ENCODE results near the gene PHC2.

Gene PHC2

DNA sequence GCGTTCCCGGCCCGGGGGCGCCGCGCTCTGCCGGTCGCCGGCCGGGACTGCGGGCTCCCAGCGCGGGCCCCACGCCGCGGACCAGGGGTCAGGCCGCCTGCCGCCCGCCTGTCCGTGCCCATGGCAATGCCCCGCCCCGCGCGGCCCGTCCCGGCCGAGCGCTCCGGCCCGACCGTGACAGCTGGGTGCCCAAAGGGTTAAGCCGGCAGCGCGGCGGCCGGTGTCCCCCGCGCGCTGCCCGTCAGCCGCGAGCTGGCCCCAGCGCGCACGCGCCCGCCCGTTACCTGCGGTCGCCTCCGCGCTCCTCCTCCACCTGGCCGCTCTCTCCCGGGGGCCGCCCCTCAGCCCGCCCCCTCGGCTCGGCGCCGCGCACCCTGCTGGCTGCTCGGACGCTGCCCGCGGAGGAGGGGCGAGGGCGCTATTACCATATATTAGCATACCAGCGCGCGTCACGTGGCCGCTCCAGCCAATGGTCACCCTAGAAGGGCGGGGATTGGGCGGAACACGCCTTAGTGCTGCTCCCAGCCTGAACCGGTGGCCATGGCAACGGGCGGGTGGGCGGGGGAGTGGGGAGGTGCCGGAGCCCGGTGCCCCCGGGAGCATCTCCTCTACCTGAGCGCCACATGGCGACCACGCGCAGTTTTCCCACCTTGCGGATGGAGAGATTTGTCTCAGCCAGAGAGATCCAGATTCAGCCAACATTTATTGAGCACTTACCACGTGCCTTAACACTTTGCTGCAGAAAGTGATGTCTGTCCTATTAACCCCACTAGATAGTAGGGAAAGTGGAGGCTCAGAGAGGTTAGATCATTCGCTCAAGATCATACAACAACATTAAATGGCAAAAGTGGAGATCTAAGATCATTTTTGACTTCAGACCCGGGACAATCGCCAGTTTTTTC, at the start of gene PHC2:
Gene PHC2 (minus strand): TSS at position 404 of the 902 bp plus-strand sequence. CDS start 55,556 bp downstream, outside the sequence.
- Histone ChIP-seq H3K4me1 (peaks cover 10% of the 10 kb centered on the region), H3K9me3 (no peaks in the 10 kb centered on the region), H3K27me3 (ENCODE audit: low read depth) (no peaks in the 10 kb centered on the region), H3K36me3 (replicated peaks) (no peaks in the 10 kb centered on the region), H3K4me3 (peak within 1 kb of the TSS; percentile 36)
- in situ Hi-C loops (cut with MboI; ENCODE audit: low sequenced_read_pairs) = no loop called here
- peak; percentile 92 to 98 for DNase-seq (ENCODE audit: low spot score in 2 of 2)

GRCh38 chr1:33477451-33477850, 46.6 kb upstream of the PHC2 start:
- Histone ChIP-seq H3K4me1 (peaks cover 4% of the 10 kb centered on the region; the same call in 1 of the 2 replicates), H3K4me3 (no peak overlapping the region), H3K36me3 (replicated peaks) (peaks cover 11% of the 10 kb centered on the region), H3K27me3 (ENCODE audit: low read depth) (no peaks in the 10 kb centered on the region), H3K9me3 (no peaks in the 10 kb centered on the region)
- DNase-seq (ENCODE audit: low spot score in 2 of 2) = no peak
- in situ Hi-C loops (cut with MboI; ENCODE audit: low sequenced_read_pairs) = no loop called here

DNA sequence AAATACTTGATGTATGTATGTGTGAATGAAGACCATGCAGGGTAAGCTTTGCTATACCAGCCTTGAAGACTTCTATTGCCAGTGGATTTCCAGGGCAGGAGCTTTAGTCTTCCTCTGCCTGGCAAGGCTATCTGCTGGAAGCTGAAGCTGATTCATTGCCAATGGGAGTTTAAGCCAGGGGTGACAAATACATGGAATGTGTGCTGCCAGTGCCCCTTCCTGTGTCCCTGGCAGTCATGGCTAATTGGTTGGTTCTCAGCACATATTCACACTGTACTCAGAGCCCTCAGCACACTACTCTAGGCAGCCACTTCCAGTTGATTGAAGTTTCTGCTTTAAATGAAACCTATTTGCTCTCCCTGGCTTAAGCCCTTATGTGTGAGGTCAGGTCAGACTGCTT, 43.0 kb upstream of the PHC2 start:
- no peak for DNase-seq (ENCODE audit: low spot score in 2 of 2)
- no peaks in the 10 kb centered on the region for H3K36me3 ChIP-seq (replicated peaks)
- peaks cover 17% of the 10 kb centered on the region for H3K4me1 ChIP-seq
- in situ Hi-C loops (cut with MboI; ENCODE audit: low sequenced_read_pairs) = no loop called here
- H3K9me3 ChIP-seq = no peaks in the 10 kb centered on the region
- no peak overlapping the region for H3K4me3 ChIP-seq
- H3K27me3 ChIP-seq (ENCODE audit: low read depth) = no peaks in the 10 kb centered on the region

- in situ Hi-C loops (cut with MboI; ENCODE audit: low sequenced_read_pairs) = no loop called here
- peaks cover 17% of the 10 kb centered on the region for H3K4me1 ChIP-seq
- no peaks in the 10 kb centered on the region for H3K9me3 ChIP-seq
- no peaks in the 10 kb centered on the region for H3K27me3 ChIP-seq (ENCODE audit: low read depth)
- peak within 1 kb of the TSS; percentile 49 for H3K4me3 ChIP-seq
- DNase-seq (ENCODE audit: low spot score in 2 of 2) = peak; percentile 95 to 98
- no peaks in the 10 kb centered on the region for H3K36me3 ChIP-seq (replicated peaks)
Observed at GRCh38 chr1:33472269-33472980, 41.5 kb upstream of the PHC2 start, which contains the start of gene ZSCAN20. Gene ZSCAN20, plus strand, starts transcription at chr1:33472645. Its CDS starts 6,644 bp downstream, at chr1:33479289.

GRCh38 chr1:33471416-33471815, 40.5 kb upstream of the PHC2 start:
- in situ Hi-C loops (cut with MboI; ENCODE audit: low sequenced_read_pairs) = no loop called here
- no peak for DNase-seq (ENCODE audit: low spot score in 2 of 2)
- Histone ChIP-seq H3K4me3 (no peak overlapping the region), H3K4me1 (peaks cover 17% of the 10 kb centered on the region), H3K36me3 (replicated peaks) (no peaks in the 10 kb centered on the region), H3K9me3 (no peaks in the 10 kb centered on the region), H3K27me3 (ENCODE audit: low read depth) (no peaks in the 10 kb centered on the region)

DNA sequence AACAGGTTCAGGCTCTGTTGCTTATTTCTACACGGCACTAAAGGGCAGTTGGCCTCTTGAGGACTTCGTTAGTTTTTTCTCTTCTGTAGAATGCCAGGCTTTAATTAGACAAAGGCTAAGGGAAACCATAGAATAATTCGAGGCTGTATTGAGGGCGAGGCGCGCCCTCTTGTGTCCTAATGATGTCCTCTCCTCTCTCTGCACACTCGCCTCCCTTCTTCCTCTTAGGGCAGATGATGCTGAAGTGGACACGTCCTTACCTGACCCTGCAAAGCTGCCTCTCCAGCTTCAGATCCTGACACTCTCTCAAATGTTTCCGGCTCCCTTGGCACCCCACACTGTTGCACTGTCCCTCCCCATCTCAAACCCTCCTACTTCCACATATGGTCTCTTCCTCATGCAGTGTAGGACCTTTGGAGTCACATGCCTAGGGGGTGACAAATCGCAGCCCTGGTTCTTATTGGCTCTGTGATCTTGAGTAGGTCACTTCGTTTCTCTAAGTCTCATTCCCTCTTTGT, 39.7 kb upstream of the PHC2 start:
- Histone ChIP-seq H3K9me3 (no peaks in the 10 kb centered on the region), H3K4me1 (peaks cover 17% of the 10 kb centered on the region), H3K27me3 (ENCODE audit: low read depth) (no peaks in the 10 kb centered on the region), H3K36me3 (replicated peaks) (no peaks in the 10 kb centered on the region), H3K4me3 (no peak overlapping the region)
- in situ Hi-C loops (cut with MboI; ENCODE audit: low sequenced_read_pairs) = no loop called here
- peak; percentile 84 to 91 for DNase-seq (ENCODE audit: low spot score in 2 of 2)

- H3K4me3 ChIP-seq = no peak overlapping the region
- no peak for DNase-seq (ENCODE audit: low spot score in 2 of 2)
- no peaks in the 10 kb centered on the region for H3K9me3 ChIP-seq
- H3K27me3 ChIP-seq (ENCODE audit: low read depth) = no peaks in the 10 kb centered on the region
- in situ Hi-C loops (cut with MboI; ENCODE audit: low sequenced_read_pairs) = loop anchor here (5.0 to 10.0 kb wide), 2 partner anchors 172 to 375 kb away; no protein-coding TSS in a partner anchor
- H3K4me1 ChIP-seq = peaks cover 17% of the 10 kb centered on the region
- H3K36me3 ChIP-seq (replicated peaks) = no peaks in the 10 kb centered on the region
Observed at GRCh38 chr1:33469691-33470090, 38.8 kb upstream of the PHC2 start.

- H3K4me3 ChIP-seq = no peak overlapping the region
- no peak for DNase-seq (ENCODE audit: low spot score in 2 of 2)
- peaks cover 17% of the 10 kb centered on the region for H3K4me1 ChIP-seq
- no peaks in the 10 kb centered on the region for H3K36me3 ChIP-seq (replicated peaks)
- in situ Hi-C loops (cut with MboI; ENCODE audit: low sequenced_read_pairs) = loop anchor here (5.0 to 10.0 kb wide), 2 partner anchors 172 to 374 kb away; no protein-coding TSS in a partner anchor
- H3K27me3 ChIP-seq (ENCODE audit: low read depth) = no peaks in the 10 kb centered on the region
- H3K9me3 ChIP-seq = no peaks in the 10 kb centered on the region
Observed at GRCh38 chr1:33468967-33469366, 38.1 kb upstream of the PHC2 start.

DNA sequence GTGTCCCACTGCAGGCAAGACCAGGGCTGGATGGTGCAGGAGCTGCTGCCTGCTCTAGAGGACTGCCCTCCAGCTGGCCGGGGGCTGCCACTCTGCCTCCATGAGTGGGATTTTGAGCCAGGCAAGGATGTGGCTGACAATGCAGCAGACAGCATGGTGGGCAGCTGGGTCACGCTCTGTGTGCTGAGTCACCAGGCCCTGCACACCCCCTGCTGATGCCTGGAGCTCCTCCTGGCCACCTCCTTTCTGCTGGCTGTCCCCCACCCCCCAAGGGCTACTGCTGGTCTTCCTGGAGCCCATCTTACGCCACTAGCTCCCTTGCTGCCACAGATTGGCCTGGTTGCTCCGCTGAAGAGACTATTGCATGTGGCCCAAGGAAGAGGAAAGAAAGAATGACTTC, 37.6 kb upstream of the PHC2 start:
- peaks cover 17% of the 10 kb centered on the region for H3K4me1 ChIP-seq
- no peaks in the 10 kb centered on the region for H3K9me3 ChIP-seq
- no peak overlapping the region for H3K4me3 ChIP-seq
- no peaks in the 10 kb centered on the region for H3K36me3 ChIP-seq (replicated peaks)
- in situ Hi-C loops (cut with MboI; ENCODE audit: low sequenced_read_pairs) = loop anchor here (5.0 to 10.0 kb wide), 2 partner anchors 171 to 374 kb away; no protein-coding TSS in a partner anchor
- no peak for DNase-seq (ENCODE audit: low spot score in 2 of 2)
- no peaks in the 10 kb centered on the region for H3K27me3 ChIP-seq (ENCODE audit: low read depth)

DNA sequence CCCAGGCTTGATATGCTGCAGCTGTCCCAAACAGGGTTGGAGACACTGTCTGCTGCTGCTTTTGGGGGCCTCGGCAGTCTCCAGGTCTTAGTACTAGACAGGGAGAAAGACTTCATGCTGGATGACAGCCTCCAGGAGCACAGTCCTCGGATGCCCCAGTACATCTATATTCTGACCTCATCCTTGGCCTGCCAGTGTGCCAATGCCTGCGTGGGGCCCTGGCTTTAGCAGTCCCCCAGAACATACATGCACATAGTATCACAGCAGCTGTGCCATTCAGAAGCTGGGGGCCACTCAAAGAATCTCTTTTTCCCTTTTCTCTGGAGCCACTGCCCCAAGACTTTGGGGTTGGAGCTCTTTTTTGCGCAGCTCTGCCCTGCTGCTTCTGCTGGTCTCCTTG, 37.1 kb upstream of the PHC2 start:
- no peak for DNase-seq (ENCODE audit: low spot score in 2 of 2)
- H3K36me3 ChIP-seq (replicated peaks) = no peaks in the 10 kb centered on the region
- no peaks in the 10 kb centered on the region for H3K27me3 ChIP-seq (ENCODE audit: low read depth)
- H3K9me3 ChIP-seq = no peaks in the 10 kb centered on the region
- H3K4me1 ChIP-seq = peaks cover 14% of the 10 kb centered on the region
- H3K4me3 ChIP-seq = no peak overlapping the region
- in situ Hi-C loops (cut with MboI; ENCODE audit: low sequenced_read_pairs) = loop anchor here (5.0 to 10.0 kb wide), 2 partner anchors 171 to 373 kb away; no protein-coding TSS in a partner anchor

DNA sequence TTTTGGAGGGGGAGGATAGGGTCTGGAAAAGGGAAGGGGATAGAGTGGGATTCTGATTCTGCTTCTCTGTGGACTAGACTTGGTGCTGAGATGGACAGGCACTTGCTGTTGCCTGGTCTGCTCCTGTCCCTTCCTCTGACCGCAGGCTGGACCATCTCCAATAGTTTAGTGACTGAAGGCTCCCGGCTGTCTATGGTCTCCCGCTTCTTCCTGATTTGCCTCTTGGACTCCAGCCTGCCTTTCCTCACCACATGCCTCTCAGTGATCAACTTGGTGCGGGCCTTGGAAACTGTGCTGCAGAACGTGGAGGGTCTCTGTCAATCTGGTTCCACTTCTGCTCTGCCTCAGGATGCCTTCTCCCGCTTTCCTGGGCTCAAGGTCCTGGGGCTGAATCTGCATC, 35.3 kb upstream of the PHC2 start:
- Histone ChIP-seq H3K4me3 (no peak overlapping the region), H3K27me3 (ENCODE audit: low read depth) (no peaks in the 10 kb centered on the region), H3K4me1 (peaks cover 4% of the 10 kb centered on the region; the same call in 1 of the 2 replicates), H3K9me3 (no peaks in the 10 kb centered on the region), H3K36me3 (replicated peaks) (no peaks in the 10 kb centered on the region)
- in situ Hi-C loops (cut with MboI; ENCODE audit: low sequenced_read_pairs) = loop anchor here (5.0 to 10.0 kb wide), 2 partner anchors 169 to 371 kb away; no protein-coding TSS in a partner anchor
- DNase-seq (ENCODE audit: low spot score in 2 of 2) = no peak

DNA sequence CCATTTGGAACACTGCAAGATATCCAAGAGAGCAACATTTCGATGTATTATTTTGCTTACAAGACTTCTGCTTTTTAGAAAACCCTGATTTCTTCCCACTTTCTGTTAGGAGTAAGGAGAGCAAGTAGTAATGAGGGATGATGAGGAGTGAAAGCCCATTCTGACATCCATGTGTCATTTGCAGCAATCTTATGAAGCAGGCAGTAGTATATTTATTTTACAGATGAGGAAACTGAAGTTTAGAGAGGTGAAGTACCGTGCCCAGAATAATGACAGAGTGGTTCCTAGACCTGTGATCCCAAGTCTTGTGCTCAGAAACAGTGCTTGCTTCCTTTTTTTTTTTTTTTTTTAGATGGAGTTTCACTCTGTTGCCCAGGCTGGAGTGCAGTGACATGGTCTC, 34.4 kb upstream of the PHC2 start:
- DNase-seq (ENCODE audit: low spot score in 2 of 2) = no peak
- H3K9me3 ChIP-seq = no peaks in the 10 kb centered on the region
- H3K4me1 ChIP-seq = peaks cover 2% of the 10 kb centered on the region; the same call in 1 of the 2 replicates
- no peaks in the 10 kb centered on the region for H3K27me3 ChIP-seq (ENCODE audit: low read depth)
- in situ Hi-C loops (cut with MboI; ENCODE audit: low sequenced_read_pairs) = loop anchor here (5.0 to 10.0 kb wide), 2 partner anchors 168 to 371 kb away; no protein-coding TSS in a partner anchor
- no peaks in the 10 kb centered on the region for H3K36me3 ChIP-seq (replicated peaks)
- H3K4me3 ChIP-seq = no peak overlapping the region

- Histone ChIP-seq H3K4me3 (no peak overlapping the region), H3K36me3 (replicated peaks) (no peaks in the 10 kb centered on the region), H3K4me1 (no peaks in the 10 kb centered on the region), H3K27me3 (ENCODE audit: low read depth) (no peaks in the 10 kb centered on the region), H3K9me3 (no peaks in the 10 kb centered on the region)
- DNase-seq (ENCODE audit: low spot score in 2 of 2) = no peak
- in situ Hi-C loops (cut with MboI; ENCODE audit: low sequenced_read_pairs) = loop anchor here (10.0 kb wide), 1 partner anchor 370 kb away; no protein-coding TSS in a partner anchor
Observed at GRCh38 chr1:33464552-33464951, 33.7 kb upstream of the PHC2 start.

All from HAP-1 (cell line).